Measurements from ENCODE around the gene GRID2IP. TPM values are rescaled to one million over a fixed set of nuclear protein-coding genes. Genes with fewer than 3 reads are reported as not detected.
A peak's percentile ranks its signal among the peaks of the same experiment; 100 is the strongest.

The GRID2IP gene
- total RNA-seq, 2 donors from 2014 or later: 0.73 to 2.6 TPM

DNA sequence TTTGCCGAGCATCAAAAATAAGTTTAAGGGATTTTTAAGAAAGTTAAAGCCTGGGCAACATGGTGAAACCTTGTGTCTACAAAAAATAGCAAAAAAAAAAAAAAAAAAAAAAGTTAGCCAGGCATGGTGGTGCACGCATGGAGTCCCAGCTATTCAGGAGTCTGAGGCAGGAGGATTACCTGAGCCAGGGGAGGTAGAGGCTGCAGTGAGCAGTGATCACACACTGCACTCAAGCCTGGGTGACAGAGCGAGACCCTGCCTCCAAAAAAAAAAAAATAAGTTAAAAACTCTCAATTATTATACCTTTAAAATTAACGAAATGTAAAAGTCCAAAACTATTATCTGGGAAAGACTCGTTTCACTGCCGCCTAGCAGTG, 68.5 kb downstream of the GRID2IP start:
- H3K4me1 ChIP-seq (replicated peaks): peaks cover 7% of the 10 kb centered on the region
- H3K36me3 ChIP-seq: no peaks in the 10 kb centered on the region
- peak overlapping the region; percentile 76 to 99 for H3K4me3 ChIP-seq
- intact Hi-C loops (cut with DNase I): no loop called here
- H3K9me3 ChIP-seq: no peaks in the 10 kb centered on the region
- WGBS: 20% methylated on average over 6 of the region's 6 CpGs
- peak overlapping the region; percentile 80 to 94 for H3K27ac ChIP-seq
- TF ChIP-seq POLR2A (IDR thresholded peaks at IDR 0.05) (no peak), POLR2AphosphoS5 (IDR thresholded peaks at IDR 0.05) (no peak), CTCF (IDR thresholded peaks at IDR 0.05) (no peak)
- H3K27me3 ChIP-seq (replicated peaks; ENCODE audit: insufficient read depth): no peaks in the 10 kb centered on the region
- DNase-seq (ENCODE audit: low spot score): no peak

GRCh38 chr7:6482307-6482706, 69.0 kb downstream of the GRID2IP start:
- peaks cover 9% of the 10 kb centered on the region for H3K4me1 ChIP-seq (replicated peaks)
- no peak for TF ChIP-seq POLR2AphosphoS5 (IDR thresholded peaks at IDR 0.05)
- no peak for TF ChIP-seq CTCF (IDR thresholded peaks at IDR 0.05)
- TF ChIP-seq POLR2A (IDR thresholded peaks at IDR 0.05): no peak
- H3K9me3 ChIP-seq: no peaks in the 10 kb centered on the region
- no peaks in the 10 kb centered on the region for H3K27me3 ChIP-seq (replicated peaks; ENCODE audit: insufficient read depth)
- DNase-seq (ENCODE audit: low spot score): no peak
- peak overlapping the region; percentile 76 to 99 for H3K4me3 ChIP-seq
- peak overlapping the region; percentile 19 to 80 for H3K27ac ChIP-seq
- no peaks in the 10 kb centered on the region for H3K36me3 ChIP-seq
- intact Hi-C loops (cut with DNase I): no loop called here
- 54% methylated on average over 4 of the region's 4 CpGs for WGBS

DNA sequence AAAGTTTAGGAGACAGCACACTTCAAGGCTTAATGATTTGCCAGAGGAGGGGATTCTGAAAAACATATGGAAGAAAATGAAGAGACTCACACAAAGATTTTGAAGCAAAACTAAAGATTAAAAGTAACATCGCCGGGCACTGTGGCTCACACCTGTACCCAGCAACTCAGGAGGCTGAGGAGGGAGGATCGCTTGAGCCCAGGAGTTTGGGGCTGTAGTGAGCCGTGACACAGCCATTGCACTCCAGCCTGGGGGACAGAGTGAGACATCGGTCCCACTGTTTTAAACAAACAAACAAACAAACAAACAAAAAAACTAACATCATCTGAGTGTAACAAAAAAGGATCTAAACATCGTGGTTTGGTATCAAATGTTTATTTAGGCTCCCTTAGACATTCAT, 69.8 kb downstream of the GRID2IP start:
- no peak for DNase-seq (ENCODE audit: low spot score)
- WGBS: 73% methylated on average over 6 of the region's 6 CpGs
- Histone ChIP-seq H3K4me1 (replicated peaks) (peaks cover 13% of the 10 kb centered on the region), H3K4me3 (no peak overlapping the region), H3K36me3 (no peaks in the 10 kb centered on the region), H3K27ac (no peak overlapping the region), H3K9me3 (no peaks in the 10 kb centered on the region), H3K27me3 (replicated peaks; ENCODE audit: insufficient read depth) (no peaks in the 10 kb centered on the region)
- intact Hi-C loops (cut with DNase I): no loop called here
- TF ChIP-seq POLR2A (IDR thresholded peaks at IDR 0.05) (no peak), POLR2AphosphoS5 (IDR thresholded peaks at IDR 0.05) (no peak), CTCF (IDR thresholded peaks at IDR 0.05) (no peak)

GRCh38 chr7:6480323-6480660, 71.0 kb downstream of the GRID2IP start:
- no peaks in the 10 kb centered on the region for H3K27me3 ChIP-seq (replicated peaks; ENCODE audit: insufficient read depth)
- H3K27ac ChIP-seq: peak overlapping the region in 1 of 2 donors; percentile 8
- intact Hi-C loops (cut with DNase I): no loop called here
- DNase-seq (ENCODE audit: low spot score): no peak
- no peaks in the 10 kb centered on the region for H3K9me3 ChIP-seq
- H3K4me3 ChIP-seq: no peak overlapping the region
- 62% methylated on average over 5 of the region's 5 CpGs for WGBS
- TF ChIP-seq POLR2AphosphoS5 (IDR thresholded peaks at IDR 0.05): no peak
- TF ChIP-seq CTCF (IDR thresholded peaks at IDR 0.05): no peak
- no peak for TF ChIP-seq POLR2A (IDR thresholded peaks at IDR 0.05)
- H3K4me1 ChIP-seq (replicated peaks): peaks cover 13% of the 10 kb centered on the region
- no peaks in the 10 kb centered on the region for H3K36me3 ChIP-seq

- Histone ChIP-seq H3K4me3 (no peak overlapping the region), H3K9me3 (no peaks in the 10 kb centered on the region), H3K27ac (no peak overlapping the region), H3K4me1 (replicated peaks) (peaks cover 13% of the 10 kb centered on the region), H3K36me3 (no peaks in the 10 kb centered on the region), H3K27me3 (replicated peaks; ENCODE audit: insufficient read depth) (no peaks in the 10 kb centered on the region)
- TF ChIP-seq POLR2A (IDR thresholded peaks at IDR 0.05) (no peak), POLR2AphosphoS5 (IDR thresholded peaks at IDR 0.05) (no peak), CTCF (IDR thresholded peaks at IDR 0.05) (no peak)
- intact Hi-C loops (cut with DNase I): no loop called here
- 85% methylated on average over 8 of the region's 8 CpGs for WGBS
- DNase-seq (ENCODE audit: low spot score): no peak
These were observed 72.2 kb downstream of the GRID2IP start for GRCh38 chr7:6479067-6479466.

Data from prostate gland (tissue), 2 donors.